Measurements from ENCODE around the gene DCAF7.

- TF ChIP-seq YY1 (IDR thresholded peaks at IDR 0.05; ENCODE audit: insufficient read depth, insufficient read length) (no peak), ZNF274 (IDR thresholded peaks at IDR 0.05; ENCODE audit: low read depth, low read length) (no peak), SUZ12 (IDR thresholded peaks at IDR 0.05; ENCODE audit: extremely low read depth, insufficient read depth, insufficient read length) (no peak)
Measured at GRCh38 chr17:63578027-63578768, 27.9 kb downstream of the DCAF7 start.

All from NT2/D1 (cell line).